GM12875 (cell line): Measurements from ENCODE around the gene IFITM5.

Experiments used
- H3K4me3 ChIP-seq: one replicate; pipeline ENCODE4 v1.5.1; 2011; ENCODE audit warnings: low read depth, low read length, control low read depth
- CTCF ChIP-seq: IDR thresholded peaks from 2 replicates; pipeline ENCODE4 v1.5.1; 2011; ENCODE audit warnings: low read depth, mild to moderate bottlenecking, control low read depth, inconsistent platforms, low read length, moderate library complexity, borderline replicate concordance; ENCODE audit not compliant: insufficient read depth

Gene IFITM5

GRCh38 chr11:283405-284104 lies 15.8 kb downstream of the IFITM5 start:
- H3K4me3 ChIP-seq = no peak overlapping the region
- TF ChIP-seq CTCF = no peak

- no peak for TF ChIP-seq CTCF
- H3K4me3 ChIP-seq = no peak overlapping the region
Measured at GRCh38 chr11:282630-283360, 16.5 kb downstream of the IFITM5 start.

GRCh38 chr11:282171-282570 lies 17.2 kb downstream of the IFITM5 start:
- no peak overlapping the region for H3K4me3 ChIP-seq
- no peak for TF ChIP-seq CTCF

GRCh38 chr11:281486-282161 lies 17.7 kb downstream of the IFITM5 start:
- TF ChIP-seq CTCF = no peak
- no peak overlapping the region for H3K4me3 ChIP-seq

GRCh38 chr11:280706-281485 lies 18.4 kb downstream of the IFITM5 start:
- no peak overlapping the region for H3K4me3 ChIP-seq

More at GRCh38 chr11:280706-281485, 18.4 kb downstream of the IFITM5 start:
- no peak for TF ChIP-seq CTCF
